GM12874 (cell line): ENCODE measurements around the gene MTHFD1L.

Source experiments
- CTCF ChIP-seq: IDR thresholded peaks from 2 replicates; pipeline ENCODE4 v1.5.1; 2011; ENCODE audit warnings: low read depth, mild to moderate bottlenecking, control low read depth, low read length, moderate library complexity; ENCODE audit not compliant: insufficient read depth

MTHFD1L gene

DNA sequence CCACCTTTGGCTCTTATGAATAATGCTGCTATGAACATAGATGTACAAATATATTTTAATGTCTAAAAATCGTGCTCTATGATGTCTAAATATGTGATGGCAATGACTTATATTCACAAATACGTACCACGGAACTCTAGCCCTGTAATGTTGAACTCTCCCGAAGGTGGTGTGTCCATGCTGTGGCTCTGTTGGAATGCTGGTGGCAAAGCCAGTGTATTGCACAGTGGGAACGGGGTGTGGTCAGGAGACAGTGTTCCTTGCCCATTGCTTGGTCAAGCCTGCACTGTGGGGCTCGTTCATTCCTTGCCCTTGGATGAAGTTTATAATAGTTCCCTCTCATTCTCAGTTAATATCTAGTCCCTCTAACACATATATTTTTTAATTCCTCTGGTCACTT lies 109.6 kb downstream of the MTHFD1L start:
- TF ChIP-seq CTCF: no peak

DNA sequence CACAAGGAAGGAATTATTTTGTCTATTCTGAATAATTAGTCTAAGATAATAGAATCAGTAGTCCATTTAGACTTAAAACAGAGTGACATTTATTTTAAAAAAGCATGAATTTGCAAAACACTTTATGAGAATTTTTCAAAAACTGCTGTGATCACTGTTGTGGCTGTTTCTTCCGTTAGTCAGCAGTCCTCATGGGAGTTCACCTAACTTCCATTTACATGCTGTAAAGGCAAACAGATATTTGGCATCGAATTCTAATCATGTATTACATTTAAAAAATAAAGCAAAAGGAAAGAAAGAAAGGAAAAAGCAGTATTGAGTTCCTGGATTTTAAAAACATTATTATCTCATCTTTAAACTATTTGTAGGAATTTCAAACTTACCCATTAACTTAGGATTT lies 111.8 kb downstream of the MTHFD1L start:
- TF ChIP-seq CTCF: no peak

GRCh38 chr6:150978624-150979023 lies 113.1 kb downstream of the MTHFD1L start:
- TF ChIP-seq CTCF: no peak

GRCh38 chr6:150979826-150980350 lies 114.4 kb downstream of the MTHFD1L start:
- no peak for TF ChIP-seq CTCF

- TF ChIP-seq CTCF: no peak
Measured at GRCh38 chr6:150981095-150981494, 115.6 kb downstream of the MTHFD1L start.

DNA sequence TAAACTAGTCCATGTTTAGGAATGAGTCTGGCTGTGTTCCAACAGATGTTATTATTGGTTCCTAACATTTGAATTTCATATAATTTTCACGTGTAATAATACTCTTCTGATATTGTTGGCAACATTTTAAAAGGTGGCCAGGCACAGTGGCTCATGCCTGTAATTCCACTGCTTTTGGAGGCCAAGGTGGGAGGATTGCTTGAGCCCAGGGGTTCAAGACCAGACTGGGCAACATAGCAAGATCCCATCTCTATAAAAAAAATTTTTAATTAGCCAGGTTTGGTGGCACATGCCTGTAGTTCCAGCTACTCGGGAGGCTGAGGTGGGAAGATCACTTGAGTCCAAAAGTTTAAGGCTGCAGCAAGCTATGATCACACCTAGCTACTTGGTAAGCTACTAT lies 116.2 kb downstream of the MTHFD1L start:
- TF ChIP-seq CTCF: no peak

DNA sequence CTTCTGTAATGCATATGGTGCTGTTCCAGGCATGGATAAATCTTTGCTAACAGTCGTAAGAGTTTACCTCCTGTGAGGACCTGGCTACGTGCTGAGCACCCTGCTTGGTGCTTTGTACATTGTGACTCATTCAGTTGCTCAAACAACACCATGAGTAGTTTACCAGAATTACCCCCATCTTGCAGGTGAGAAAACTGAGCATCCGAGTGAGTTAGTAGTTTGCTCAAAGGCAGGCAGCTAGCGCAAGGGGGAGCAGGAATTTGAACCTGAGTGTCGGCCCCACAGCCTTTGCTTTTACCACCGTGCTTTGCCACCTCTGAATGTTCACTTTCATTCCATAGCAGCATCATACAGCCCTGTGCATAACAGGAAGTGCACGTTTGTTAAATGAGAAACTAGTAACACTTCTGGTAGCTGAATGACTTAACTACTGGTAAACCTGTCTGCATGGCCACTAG lies 121.9 kb downstream of the MTHFD1L start:
- TF ChIP-seq CTCF: no peak
